Neural crest cell (in vitro differentiated cells): ENCODE results near the gene TFF2. TPM values are rescaled to one million over a fixed set of nuclear protein-coding genes. Genes with fewer than 3 reads are reported as not detected.

Experiments
- DNase-seq: peaks from one replicate; pipeline ENCODE4 v3.0.0; 2021; ENCODE audit warnings: low read depth, mixed read lengths, low spot score
- H3K27ac Mint-ChIP-seq: one replicate; pipeline ENCODE4 v1.8.0; 2021; ENCODE audit warnings: mild to moderate bottlenecking, mixed read lengths; ENCODE audit not compliant: unreplicated experiment
- H3K27me3 Mint-ChIP-seq: 2 replicates; pipeline ENCODE4 v1.8.0; 2021; ENCODE audit warnings: low read depth, mild to moderate bottlenecking, mixed read lengths
- H3K36me3 Mint-ChIP-seq: 2 replicates; pipeline ENCODE4 v1.8.0; 2021; ENCODE audit warnings: low read depth, mild to moderate bottlenecking, mixed read lengths
- H3K4me1 Mint-ChIP-seq: 2 replicates; pipeline ENCODE4 v1.8.0; 2021; ENCODE audit warnings: mixed read lengths
- H3K4me3 Mint-ChIP-seq: one replicate; pipeline ENCODE4 v1.8.0; 2021; ENCODE audit warnings: mild to moderate bottlenecking, mixed read lengths
- H3K9me3 Mint-ChIP-seq: 2 replicates; pipeline ENCODE4 v1.8.0; 2021; ENCODE audit warnings: mixed read lengths
- total RNA-seq: library from RNA; stranded (reverse); gene quantifications from 2 replicates; pipeline ENCODE4 v1.2.1, GENCODE V29; 2021
- TF ChIP-seq, protein P1 (sequence below): fragments of 200-600 bp; sonication (generic); conservative IDR thresholded peaks from 2 replicates; pipeline ENCODE4 v1.5.0; 2021; ENCODE audit warnings: antibody characterized with exemption, mild to moderate bottlenecking

Gene TFF2
- total RNA-seq, 1 donor from 2014 or later: not detected

DNA sequence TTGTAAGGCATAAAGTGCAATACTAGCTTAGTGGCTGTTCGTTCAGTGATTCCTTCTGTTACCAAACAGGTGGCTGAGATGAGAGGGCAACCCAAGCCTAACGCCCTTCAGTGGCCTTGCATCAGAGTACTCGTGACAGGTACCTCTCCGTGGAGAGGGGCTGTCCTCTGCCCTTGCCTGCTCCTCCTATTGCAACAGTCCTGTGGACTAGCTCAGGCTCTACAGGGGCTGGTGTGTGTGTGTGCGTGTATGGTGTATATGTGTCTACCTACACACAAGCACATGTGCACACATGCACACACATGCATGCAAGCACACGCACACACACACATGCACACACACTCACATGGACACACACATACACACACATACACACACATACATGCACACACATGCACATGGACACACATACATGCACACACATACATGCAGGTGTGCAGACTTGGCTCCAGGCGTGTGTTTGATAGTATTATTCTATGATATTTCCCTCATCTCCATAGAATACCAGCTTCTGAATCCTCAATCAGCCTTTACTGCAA is 50.7 kb downstream of the TFF2 start:
- Mint-ChIP-seq H3K27me3 (peaks cover 5% of the 10 kb centered on the region), H3K4me3 (no peak overlapping the region), H3K4me1 (peaks cover 6% of the 10 kb centered on the region), H3K9me3 (no peaks in the 10 kb centered on the region), H3K36me3 (peaks cover 5% of the 10 kb centered on the region), H3K27ac (no peak overlapping the region)
- TF ChIP-seq, protein P1, sequence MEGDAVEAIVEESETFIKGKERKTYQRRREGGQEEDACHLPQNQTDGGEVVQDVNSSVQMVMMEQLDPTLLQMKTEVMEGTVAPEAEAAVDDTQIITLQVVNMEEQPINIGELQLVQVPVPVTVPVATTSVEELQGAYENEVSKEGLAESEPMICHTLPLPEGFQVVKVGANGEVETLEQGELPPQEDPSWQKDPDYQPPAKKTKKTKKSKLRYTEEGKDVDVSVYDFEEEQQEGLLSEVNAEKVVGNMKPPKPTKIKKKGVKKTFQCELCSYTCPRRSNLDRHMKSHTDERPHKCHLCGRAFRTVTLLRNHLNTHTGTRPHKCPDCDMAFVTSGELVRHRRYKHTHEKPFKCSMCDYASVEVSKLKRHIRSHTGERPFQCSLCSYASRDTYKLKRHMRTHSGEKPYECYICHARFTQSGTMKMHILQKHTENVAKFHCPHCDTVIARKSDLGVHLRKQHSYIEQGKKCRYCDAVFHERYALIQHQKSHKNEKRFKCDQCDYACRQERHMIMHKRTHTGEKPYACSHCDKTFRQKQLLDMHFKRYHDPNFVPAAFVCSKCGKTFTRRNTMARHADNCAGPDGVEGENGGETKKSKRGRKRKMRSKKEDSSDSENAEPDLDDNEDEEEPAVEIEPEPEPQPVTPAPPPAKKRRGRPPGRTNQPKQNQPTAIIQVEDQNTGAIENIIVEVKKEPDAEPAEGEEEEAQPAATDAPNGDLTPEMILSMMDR: no peak
- DNase-seq: no peak

DNA sequence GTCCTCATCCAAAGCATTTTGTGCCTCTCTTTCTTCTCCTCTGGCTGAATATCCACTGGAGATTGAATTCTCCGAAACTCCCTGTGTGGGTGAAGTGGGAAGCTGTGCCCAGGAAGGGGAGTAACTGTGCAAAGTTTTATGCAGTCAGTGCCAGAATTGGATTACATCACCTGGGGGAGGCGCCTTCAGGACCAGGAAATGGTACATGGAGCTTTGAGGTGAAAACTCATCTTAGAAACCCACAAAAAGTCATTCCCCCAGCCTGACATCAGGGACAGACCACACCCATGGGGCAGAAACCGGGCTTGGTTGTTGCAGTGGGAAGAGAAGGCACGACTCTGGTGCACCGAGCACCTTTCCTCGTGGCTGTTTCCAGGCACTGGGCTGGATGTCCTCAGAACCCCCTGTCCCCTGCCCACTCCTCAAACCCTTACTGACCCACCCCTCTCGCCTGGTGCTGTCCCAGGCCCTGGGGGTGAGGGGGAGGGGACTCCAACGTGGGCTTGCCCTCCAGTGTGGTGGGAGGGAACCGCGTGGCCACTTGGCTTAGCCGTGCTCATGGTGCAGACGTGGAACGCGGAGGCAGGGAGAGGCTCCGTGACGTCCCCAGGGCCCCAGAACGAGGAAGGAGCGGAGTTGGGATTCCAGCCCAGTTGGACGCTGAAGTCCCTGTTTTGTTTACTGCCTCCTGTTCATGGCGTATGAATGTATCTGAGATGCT is 51.3 kb downstream of the TFF2 start:
- Mint-ChIP-seq H3K4me3 (no peak overlapping the region), H3K36me3 (peaks cover 5% of the 10 kb centered on the region), H3K27ac (no peak overlapping the region), H3K27me3 (peaks cover 5% of the 10 kb centered on the region), H3K4me1 (peaks cover 6% of the 10 kb centered on the region), H3K9me3 (no peaks in the 10 kb centered on the region)
- TF ChIP-seq, protein P1: no peak
- DNase-seq: no peak

DNA sequence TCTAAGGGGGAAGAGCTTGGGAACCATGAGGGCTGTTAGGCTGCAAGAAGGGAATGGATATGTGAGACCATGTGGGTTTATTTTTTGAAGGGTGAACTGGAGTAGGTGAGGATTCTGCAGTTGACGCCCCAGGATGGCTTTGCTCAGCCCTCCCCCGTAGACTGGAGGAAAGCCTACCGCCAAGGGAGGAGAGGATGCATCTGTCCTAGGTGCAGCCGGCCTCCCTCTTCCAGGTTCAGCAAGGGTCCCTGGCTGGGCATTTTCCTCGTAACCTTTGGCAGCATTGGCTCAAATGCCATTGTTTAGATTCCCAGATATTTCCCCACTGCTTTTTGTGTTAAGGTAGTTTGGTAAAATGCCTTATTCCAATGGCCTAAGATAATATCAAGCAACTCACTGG is 52.1 kb downstream of the TFF2 start:
- Mint-ChIP-seq H3K4me3 (no peak overlapping the region), H3K9me3 (no peaks in the 10 kb centered on the region), H3K4me1 (peaks cover 6% of the 10 kb centered on the region), H3K36me3 (peaks cover 5% of the 10 kb centered on the region), H3K27me3 (peaks cover 5% of the 10 kb centered on the region), H3K27ac (no peak overlapping the region)
- TF ChIP-seq, protein P1: no peak
- no peak for DNase-seq

DNA sequence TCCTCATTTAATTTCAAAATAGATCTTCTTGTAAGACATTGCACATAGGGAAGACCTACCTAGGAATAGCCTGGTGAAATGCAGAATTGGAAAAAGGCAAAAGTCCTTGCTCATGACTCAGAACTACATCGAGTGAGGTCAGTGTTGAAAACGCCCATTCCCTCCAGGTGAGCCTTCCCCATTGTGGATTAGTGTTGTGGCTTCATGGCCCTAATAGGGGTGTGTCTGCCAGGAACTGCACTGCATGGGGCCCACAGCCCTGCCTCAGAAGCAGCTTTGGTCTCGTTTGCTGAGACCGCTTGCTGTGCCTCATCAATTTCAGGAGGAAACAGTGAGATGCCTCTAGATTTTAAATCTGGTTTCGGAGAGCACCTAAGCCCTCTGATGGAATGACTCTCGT is 52.6 kb downstream of the TFF2 start:
- DNase-seq: no peak
- no peak overlapping the region for H3K4me3 Mint-ChIP-seq
- no peak overlapping the region for H3K27ac Mint-ChIP-seq
- H3K9me3 Mint-ChIP-seq: no peaks in the 10 kb centered on the region
- TF ChIP-seq, protein P1: no peak
- H3K36me3 Mint-ChIP-seq: peaks cover 5% of the 10 kb centered on the region
- peaks cover 6% of the 10 kb centered on the region for H3K4me1 Mint-ChIP-seq
- H3K27me3 Mint-ChIP-seq: peaks cover 5% of the 10 kb centered on the region

DNA sequence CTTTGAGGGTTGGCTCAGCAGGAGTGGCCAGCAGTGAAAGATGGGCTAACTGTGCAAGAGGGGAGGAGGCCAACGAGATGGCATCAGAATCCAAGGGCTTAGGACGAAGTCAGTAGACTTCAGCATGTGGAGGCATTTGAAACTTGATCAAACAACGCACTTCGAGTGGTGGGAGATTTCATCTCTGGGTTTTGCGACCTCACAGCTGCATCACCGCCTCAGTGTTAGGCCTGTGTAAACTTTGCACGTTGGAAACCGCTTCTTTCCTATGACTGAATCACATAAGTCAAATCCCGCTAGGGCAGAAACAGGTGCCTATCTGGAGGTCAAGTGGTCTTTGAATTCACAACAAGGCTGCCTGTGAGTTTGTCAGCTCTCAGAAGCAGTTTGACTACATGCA is 53.4 kb downstream of the TFF2 start:
- H3K4me3 Mint-ChIP-seq: no peak overlapping the region
- DNase-seq: no peak
- peaks cover 6% of the 10 kb centered on the region for H3K4me1 Mint-ChIP-seq
- no peaks in the 10 kb centered on the region for H3K9me3 Mint-ChIP-seq
- no peak overlapping the region for H3K27ac Mint-ChIP-seq
- TF ChIP-seq, protein P1: no peak
- peaks cover 5% of the 10 kb centered on the region for H3K36me3 Mint-ChIP-seq
- H3K27me3 Mint-ChIP-seq: peaks cover 5% of the 10 kb centered on the region
